GM15510 (cell line): ENCODE measurements around the gene PLEKHB1.

Source experiments
- POLR2A ChIP-seq: IDR thresholded peaks from 3 replicates; pipeline ENCODE4 v1.6.1; 2011; ENCODE audit warnings: borderline replicate concordance; ENCODE audit not compliant: insufficient read length; ENCODE audit errors: extremely low read depth

The PLEKHB1 gene

GRCh38 chr11:73654482-73655021 lies 8.2 kb downstream of the PLEKHB1 start:
- TF ChIP-seq POLR2A = no peak

- TF ChIP-seq POLR2A = no peak
These were observed 9.3 kb downstream of the PLEKHB1 start for GRCh38 chr11:73655686-73656085.

GRCh38 chr11:73656985-73657384 lies 10.6 kb downstream of the PLEKHB1 start:
- no peak for TF ChIP-seq POLR2A

GRCh38 chr11:73659961-73660360 lies 13.6 kb downstream of the PLEKHB1 start:
- TF ChIP-seq POLR2A = no peak

- TF ChIP-seq POLR2A = no peak
These were observed 14.2 kb downstream of the PLEKHB1 start for GRCh38 chr11:73660497-73661034.

GRCh38 chr11:73661035-73661628 lies 14.8 kb downstream of the PLEKHB1 start:
- TF ChIP-seq POLR2A = no peak

GRCh38 chr11:73662445-73663157 lies 16.2 kb downstream of the PLEKHB1 start:
- no peak for TF ChIP-seq POLR2A

GRCh38 chr11:73663604-73664495 lies 17.5 kb downstream of the PLEKHB1 start:
- no peak for TF ChIP-seq POLR2A

GRCh38 chr11:73664877-73665276 lies 18.5 kb downstream of the PLEKHB1 start:
- TF ChIP-seq POLR2A = no peak

GRCh38 chr11:73667891-73668290 lies 21.5 kb downstream of the PLEKHB1 start:
- no peak for TF ChIP-seq POLR2A

- TF ChIP-seq POLR2A = no peak
These were observed 24.4 kb downstream of the PLEKHB1 start for GRCh38 chr11:73670808-73671207.

GRCh38 chr11:73671701-73672100 lies 25.3 kb downstream of the PLEKHB1 start:
- TF ChIP-seq POLR2A = no peak

GRCh38 chr11:73680687-73681086 lies 34.3 kb downstream of the PLEKHB1 start:
- TF ChIP-seq POLR2A = no peak

GRCh38 chr11:73693899-73694525 lies 47.6 kb downstream of the PLEKHB1 start:
- no peak for TF ChIP-seq POLR2A
